Caco-2 (cell line): ENCODE measurements around the gene SEMA4D. TPM values are rescaled to one million over a fixed set of nuclear protein-coding genes. Genes with fewer than 3 reads are reported as not detected.

ENCODE experiments used
- BruUV-seq: library from RNA; stranded (reverse); fragments of 400-500 nt; replicated peaks from 2 replicates; lab custom pipeline; 2021; lab: Mats Ljungman, UMichigan
- CTCF ChIA-PET: fragments of 300-600 bp; sonication (Branson Sonifier 250); formaldehyde crosslinking; loops from one replicate; lab custom pipeline; 2022; ENCODE audit warnings: antibody characterized with exemption; lab: Charles Lee
- POLR2A ChIA-PET: fragments of 300-600 bp; sonication (Branson Sonifier 250); formaldehyde crosslinking; loops from one replicate; lab custom pipeline; 2022; ENCODE audit warnings: antibody characterized with exemption; lab: Charles Lee
- DNase-seq, 2 experiments: peaks; one replicate each; pipeline versions ENCODE4 v3.0.0 to v3.0.0-alpha.2; 2020 to 2022
- H3K27me3 ChIP-seq: replicated peaks from 2 replicates; pipeline ENCODE4 v1.6.0; 2011; ENCODE audit warnings: low read length; ENCODE audit not compliant: control insufficient read depth, insufficient read depth
- H3K36me3 ChIP-seq: 2 replicates; pipeline ENCODE4 v1.5.1; 2011; ENCODE audit warnings: low read length; ENCODE audit not compliant: control insufficient read depth, insufficient read depth
- H3K4me1 ChIP-seq: fragments of 250-450 bp; sonication (Bioruptor Pico); 2 replicates; pipeline ENCODE4 v1.5.1; 2020; ENCODE audit warnings: mild to moderate bottlenecking
- H3K4me3 ChIP-seq: 2 replicates; pipeline ENCODE4 v1.5.1; 2011; ENCODE audit warnings: low read depth, mild to moderate bottlenecking, control low read depth, low read length
- H3K9me3 ChIP-seq: fragments of 250-450 bp; sonication (Bioruptor Pico); 2 replicates; pipeline ENCODE4 v1.5.1; 2020; ENCODE audit warnings: mild to moderate bottlenecking, moderate library complexity
- H3K27ac Mint-ChIP-seq: one replicate; pipeline ENCODE4 v1.8.0; 2022; ENCODE audit warnings: mixed read lengths; ENCODE audit not compliant: unreplicated experiment
- H3K27me3 Mint-ChIP-seq: one replicate; pipeline ENCODE4 v1.8.0; 2022; ENCODE audit warnings: mixed read lengths; ENCODE audit not compliant: insufficient read depth, unreplicated experiment
- H3K36me3 Mint-ChIP-seq: one replicate; pipeline ENCODE4 v1.8.0; 2022; ENCODE audit warnings: mild to moderate bottlenecking, mixed read lengths; ENCODE audit not compliant: insufficient read depth, unreplicated experiment
- H3K4me1 Mint-ChIP-seq: one replicate; pipeline ENCODE4 v1.8.0; 2022; ENCODE audit warnings: low read depth, mixed read lengths; ENCODE audit not compliant: unreplicated experiment
- H3K4me3 Mint-ChIP-seq: one replicate; pipeline ENCODE4 v1.8.0; 2022; ENCODE audit warnings: mild to moderate bottlenecking, moderate library complexity, mixed read lengths; ENCODE audit not compliant: unreplicated experiment
- H3K9me3 Mint-ChIP-seq: one replicate; pipeline ENCODE4 v1.8.0; 2022; ENCODE audit warnings: mixed read lengths; ENCODE audit not compliant: unreplicated experiment
- CTCF ChIP-seq, 2 experiments: fragments of 200-600 bp in 1 of 2; IDR thresholded peaks; 1 replicate in 1 of 2; 2 replicates in 1 of 2; pipeline versions ENCODE4 v1.5.1 to v1.8.0; 2011 to 2022; ENCODE audit warnings: antibody characterized with exemption in 1 of 2, control low read depth in 1 of 2, inconsistent platforms in 1 of 2, low read depth in 1 of 2, low read length in 1 of 2, mild to moderate bottlenecking in 1 of 2, moderate library complexity in 1 of 2; ENCODE audit not compliant: insufficient read depth in 1 of 2, severe bottlenecking in 1 of 2, unreplicated experiment in 1 of 2
- intact Hi-C: fragments of 100-400 bp; cut with micrococcal nuclease; formaldehyde crosslinking; loops from one replicate; pipeline ENCODE4 v1.10.0; 2022; ENCODE audit not compliant: unreplicated experiment
- total RNA-seq: library from RNA; stranded (reverse); gene quantifications from 2 replicates; pipeline ENCODE4 v1.2.3, GENCODE V29; 2022

SEMA4D gene
- total RNA-seq, 1 experiment from 2014 or later: 17.1 TPM

GRCh38 chr9:89342213-89342612 is 155.7 kb downstream of the SEMA4D start:
- H3K27me3 Mint-ChIP-seq: no peaks in the 10 kb centered on the region
- no TSS peak for BruUV-seq
- TF ChIP-seq CTCF (IDR thresholded peaks at IDR 0.05; ENCODE audit: insufficient read depth in 1 of 2, low read depth in 1 of 2, low read length in 1 of 2, severe bottlenecking in 1 of 2, unreplicated experiment in 1 of 2): no peak
- ChIA-PET CTCF (no interaction called here), POLR2A (no interaction called here)
- Histone ChIP-seq H3K4me1 (no peaks in the 10 kb centered on the region), H3K9me3 (no peaks in the 10 kb centered on the region), H3K4me3 (no peak overlapping the region), H3K27me3 (no peaks in the 10 kb centered on the region), H3K36me3 (no peaks in the 10 kb centered on the region)
- no peaks in the 10 kb centered on the region for H3K9me3 Mint-ChIP-seq
- DNase-seq: no peak
- H3K27ac Mint-ChIP-seq: no peak overlapping the region
- peaks cover 61% of the 10 kb centered on the region for H3K36me3 Mint-ChIP-seq
- H3K4me3 Mint-ChIP-seq: no peak overlapping the region
- intact Hi-C loops: no loop called here
- no peaks in the 10 kb centered on the region for H3K4me1 Mint-ChIP-seq

- Mint-ChIP-seq H3K36me3 (peaks cover 43% of the 10 kb centered on the region), H3K27ac (no peak overlapping the region), H3K27me3 (no peaks in the 10 kb centered on the region), H3K4me1 (no peaks in the 10 kb centered on the region), H3K4me3 (no peak overlapping the region), H3K9me3 (no peaks in the 10 kb centered on the region)
- Histone ChIP-seq H3K4me3 (no peak overlapping the region), H3K36me3 (no peaks in the 10 kb centered on the region), H3K4me1 (no peaks in the 10 kb centered on the region), H3K27me3 (no peaks in the 10 kb centered on the region), H3K9me3 (no peaks in the 10 kb centered on the region)
- ChIA-PET CTCF (no interaction called here), POLR2A (no interaction called here)
- TF ChIP-seq CTCF (IDR thresholded peaks at IDR 0.05; ENCODE audit: insufficient read depth in 1 of 2, low read depth in 1 of 2, low read length in 1 of 2, severe bottlenecking in 1 of 2, unreplicated experiment in 1 of 2): no peak
- intact Hi-C loops: no loop called here
- no peak for DNase-seq
- BruUV-seq: no TSS peak
Observed at GRCh38 chr9:89340332-89340731, 157.6 kb downstream of the SEMA4D start.

GRCh38 chr9:89339807-89340206 is 158.1 kb downstream of the SEMA4D start:
- Mint-ChIP-seq H3K27ac (no peak overlapping the region), H3K4me3 (no peak overlapping the region), H3K9me3 (no peaks in the 10 kb centered on the region), H3K36me3 (peaks cover 37% of the 10 kb centered on the region), H3K4me1 (no peaks in the 10 kb centered on the region), H3K27me3 (no peaks in the 10 kb centered on the region)
- no peak for DNase-seq
- no peak for TF ChIP-seq CTCF (IDR thresholded peaks at IDR 0.05; ENCODE audit: insufficient read depth in 1 of 2, low read depth in 1 of 2, low read length in 1 of 2, severe bottlenecking in 1 of 2, unreplicated experiment in 1 of 2)
- Histone ChIP-seq H3K36me3 (no peaks in the 10 kb centered on the region), H3K4me1 (no peaks in the 10 kb centered on the region), H3K4me3 (no peak overlapping the region), H3K27me3 (no peaks in the 10 kb centered on the region), H3K9me3 (no peaks in the 10 kb centered on the region)
- no TSS peak for BruUV-seq
- ChIA-PET CTCF (no interaction called here), POLR2A (no interaction called here)
- intact Hi-C loops: no loop called here
